B cell (primary cell): ENCODE data around the gene PIAS3. TPM values are rescaled to one million over a fixed set of nuclear protein-coding genes. Genes with fewer than 3 reads are reported as not detected.

ENCODE experiments used
- ATAC-seq: fragments of 200-7000 bp; cut with Tn5 transposase; one replicate; pipeline ENCODE4 v1.10.0; 2021; ENCODE audit warnings: low read depth, mild to moderate bottlenecking, moderate number of reproducible peaks, moderate library complexity
- CTCF ChIA-PET: fragments of 350-600 bp; sonication (Branson Sonifier 250); formaldehyde crosslinking; loops from one replicate; lab custom pipeline; 2021; ENCODE audit warnings: antibody characterized with exemption, inconsistent platforms; lab: Charles Lee
- POLR2A ChIA-PET: fragments of 350-600 bp; sonication (Branson Sonifier 250); formaldehyde crosslinking; loops from one replicate; lab custom pipeline; 2021; ENCODE audit warnings: antibody characterized with exemption; lab: Charles Lee
- DNase-seq: peaks from one replicate; pipeline ENCODE4 v3.0.0; 2013
- H2AFZ ChIP-seq: 2 replicates; pipeline ENCODE4 v1.6.1; 2012; ENCODE audit warnings: mild to moderate bottlenecking, low read depth, low read length; ENCODE audit not compliant: insufficient read depth, poor library complexity, severe bottlenecking
- H3K27ac ChIP-seq, 2 donors: 1 replicate in 1 of 2; 2 replicates in 1 of 2; pipeline ENCODE4 v1.5.1; 2012 to 2013; ENCODE audit warnings: low read length in 2 of 2, mild to moderate bottlenecking in 2 of 2, moderate library complexity in 1 of 2
- H3K27me3 ChIP-seq, 4 experiments: fragments of 200-600 bp in 1 of 4; sonication (generic) in 1 of 4; replicated peaks in 1 of 4; 1 replicate in 2 of 4; 2 replicates in 2 of 4; pipeline versions ENCODE4 v1.6.1 to v1.7.0; 2013 to 2016; ENCODE audit warnings: low read length in 3 of 4, mild to moderate bottlenecking in 2 of 4, mixed read lengths in 1 of 4, moderate library complexity in 1 of 4; ENCODE audit not compliant: insufficient read depth in 4 of 4, control insufficient read depth in 3 of 4; ENCODE audit errors: control extremely low read depth in 1 of 4
- H3K36me3 ChIP-seq, 2 experiments: replicated peaks in 1 of 2; 1 replicate in 1 of 2; 2 replicates in 1 of 2; pipeline versions ENCODE4 v1.6.1 to v1.7.1; 2013; ENCODE audit warnings: low read length in 1 of 2; ENCODE audit not compliant: insufficient read depth in 2 of 2, control insufficient read depth in 1 of 2; ENCODE audit errors: control extremely low read depth in 1 of 2, extremely low read depth in 1 of 2
- H3K4me1 ChIP-seq, 2 donors: fragments of 200-600 bp in 1 of 2; sonication (generic) in 1 of 2; 1 replicate in 1 of 2; 2 replicates in 1 of 2; pipeline versions ENCODE4 v1.5.1 to v1.6.1; 2013 to 2017; ENCODE audit warnings: low read length in 2 of 2; ENCODE audit not compliant: control insufficient read depth in 2 of 2, insufficient read depth in 2 of 2
- H3K4me2 ChIP-seq: replicated peaks from 2 replicates; pipeline ENCODE3; 2012; ENCODE audit warnings: mild to moderate bottlenecking, low read depth, low read length; ENCODE audit not compliant: poor library complexity, severe bottlenecking
- H3K4me3 ChIP-seq, 5 experiments: fragments of 200-600 bp in 1 of 5; sonication (generic) in 1 of 5; 1 replicate in 3 of 5; 2 replicates in 2 of 5; pipeline versions ENCODE4 v1.5.1 to v1.7.0; 2011 to 2016; ENCODE audit warnings: low read length in 4 of 5, mild to moderate bottlenecking in 4 of 5, low read depth in 2 of 5, control low read depth in 1 of 5, moderate library complexity in 1 of 5; ENCODE audit not compliant: insufficient read depth in 1 of 5; ENCODE audit errors: control extremely low read depth in 1 of 5, extremely low read depth in 1 of 5
- H3K79me2 ChIP-seq: fragments of 200-600 bp; sonication (generic); one replicate; pipeline ENCODE4 v1.6.0; 2016; ENCODE audit warnings: low read length; ENCODE audit not compliant: control insufficient read depth, insufficient read depth
- H3K9ac ChIP-seq: fragments of 200-600 bp; sonication (generic); 2 replicates; pipeline ENCODE4 v1.6.1; 2017; ENCODE audit warnings: mild to moderate bottlenecking, low read length, moderate library complexity
- H3K9me3 ChIP-seq, 3 donors: one replicate each; pipeline versions ENCODE4 v1.6.1 to v1.7.1; 2013; ENCODE audit warnings: low read length in 2 of 3; ENCODE audit not compliant: control insufficient read depth in 2 of 3, insufficient read depth in 1 of 3; ENCODE audit errors: control extremely low read depth in 1 of 3
- H4K20me1 ChIP-seq: 2 replicates; pipeline ENCODE4 v1.6.0; 2012; ENCODE audit warnings: mild to moderate bottlenecking, low read length; ENCODE audit not compliant: insufficient read depth, control insufficient read depth, poor library complexity, severe bottlenecking
- H3K27ac Mint-ChIP-seq: one replicate; pipeline ENCODE4 v1.8.0; 2021; ENCODE audit warnings: mixed read lengths
- H3K27me3 Mint-ChIP-seq: one replicate; pipeline ENCODE4 v1.8.0; 2021; ENCODE audit warnings: mixed read lengths
- H3K4me1 Mint-ChIP-seq: one replicate; pipeline ENCODE4 v1.8.0; 2021; ENCODE audit warnings: mixed read lengths
- H3K4me3 Mint-ChIP-seq: one replicate; pipeline ENCODE4 v1.8.0; 2021; ENCODE audit warnings: mixed read lengths
- H3K9me3 Mint-ChIP-seq: one replicate; pipeline ENCODE4 v1.8.0; 2022; ENCODE audit warnings: mixed read lengths; ENCODE audit not compliant: insufficient read depth
- CTCF ChIP-seq: fragments of 200-600 bp; IDR thresholded peaks from one replicate; pipeline ENCODE4 v1.8.0; 2022; ENCODE audit warnings: antibody characterized with exemption, mild to moderate bottlenecking
- EZH2 ChIP-seq: IDR thresholded peaks from 2 replicates; pipeline ENCODE4 v1.6.1; 2012; ENCODE audit warnings: borderline replicate concordance, low read depth, mild to moderate bottlenecking, moderate library complexity, low read length; ENCODE audit not compliant: insufficient read depth, poor library complexity, severe bottlenecking
- WGBS: methylation state at CpG from one replicate; pipeline ENCODE4 v1.1.5; 2013; ENCODE audit warnings: missing lambda C conversion rate; ENCODE audit not compliant: insufficient coverage; 5-methylcytosine and 5-hydroxymethylcytosine counted together
- intact Hi-C: fragments of 100-400 bp; cut with micrococcal nuclease; formaldehyde crosslinking; loops from one replicate; pipeline ENCODE4 v1.10.0; 2022
- polyA plus RNA-seq: library from polyadenylated mRNA; depleted of rRNA; stranded (reverse); fragments of >200 nt; gene quantifications from 2 replicates; pipeline ENCODE4 v1.2.3, GENCODE V29; 2012
- total RNA-seq, 2 donors: library from RNA; stranded (reverse); fragments of 120-200 nt in 1 of 2; gene quantifications; 1 replicate in 1 of 2; 2 replicates in 1 of 2; pipeline versions ENCODE4 v1.2.3 to v1.2.4, GENCODE V29; 2013 to 2022

The PIAS3 gene
- total and polyA plus RNA-seq, 2 donors (not counting 1 experiment from before 2014, with no cell fraction given) = 23.2 to 45.0 TPM

GRCh38 chr1:145886816-145887215, 27.9 kb upstream of the PIAS3 start:
- Histone ChIP-seq H3K4me2 (no peak overlapping the region), H4K20me1 (no peaks in the 10 kb centered on the region), H3K4me3 (no peak overlapping the region), H3K36me3 (no peaks in the 10 kb centered on the region), H3K79me2 (no peaks in the 10 kb centered on the region), H3K9ac (no peak overlapping the region), H3K9me3 (no peaks in the 10 kb centered on the region), H3K27me3 (peaks cover 0 to 24% (median 18%) of the 10 kb centered on the region in 4 experiments), H3K27ac (no peak overlapping the region), H2AFZ (no peak overlapping the region), H3K4me1 (peaks cover 11 to 12% of the 10 kb centered on the region in 2 donors)
- WGBS = 90% methylated on average over 2 of the region's 8 CpGs
- intact Hi-C loops = loop anchor here (5.0 kb wide), 1 partner anchor 40 kb away; the partner anchor contains the start of gene NUDT17
- Mint-ChIP-seq H3K9me3 (no peaks in the 10 kb centered on the region), H3K4me3 (peak overlapping the region; percentile 80), H3K27ac (no peak overlapping the region), H3K27me3 (peaks cover 26% of the 10 kb centered on the region), H3K4me1 (peaks cover 22% of the 10 kb centered on the region)
- POLR2A ChIA-PET = interaction anchor here (4.2 kb wide), 1 partner anchor 28 kb away, joined by 22 read pairs; the partner anchor contains the start of gene PIAS3
- TF ChIP-seq CTCF (no peak), EZH2 (no peak)
- ATAC-seq (no peak), DNase-seq (no peak)
- CTCF ChIA-PET = interaction anchor here (0.6 to 1.2 kb wide), 3 partner anchors 15 to 86 kb away, joined by 3 to 6 read pairs (median 3); partner anchors contain the start of gene NUDT17

GRCh38 chr1:145886390-145886789, 27.5 kb upstream of the PIAS3 start:
- Histone ChIP-seq H4K20me1 (no peaks in the 10 kb centered on the region), H3K4me1 (peaks cover 11 to 12% of the 10 kb centered on the region in 2 donors), H3K27ac (no peak overlapping the region), H3K79me2 (no peaks in the 10 kb centered on the region), H3K9ac (peak overlapping the region; percentile 71), H3K9me3 (no peaks in the 10 kb centered on the region), H3K4me2 (peak overlapping the region; percentile 90), H3K27me3 (peaks cover 0 to 24% (median 18%) of the 10 kb centered on the region in 4 experiments), H3K36me3 (no peaks in the 10 kb centered on the region), H3K4me3 (peak overlapping the region in 4 of 5 experiments; percentile 60 to 84 (median 68)), H2AFZ (peak overlapping the region; percentile 89)
- ATAC-seq (no peak), DNase-seq (no peak)
- ChIA-PET POLR2A (interaction anchor here (4.2 kb wide), 1 partner anchor 27 kb away, joined by 22 read pairs; the partner anchor contains the start of gene PIAS3), CTCF (interaction anchor here (1.0 to 1.2 kb wide), 2 partner anchors 15 to 40 kb away, joined by 3 to 6 read pairs; partner anchors contain the start of gene NUDT17)
- Mint-ChIP-seq H3K9me3 (no peaks in the 10 kb centered on the region), H3K4me1 (peaks cover 22% of the 10 kb centered on the region), H3K27me3 (peaks cover 26% of the 10 kb centered on the region), H3K4me3 (peak overlapping the region; percentile 87), H3K27ac (no peak overlapping the region)
- 44% methylated on average over 6 of the region's 11 CpGs for WGBS
- TF ChIP-seq EZH2 (no peak), CTCF (no peak)
- intact Hi-C loops = loop anchor here (5.0 kb wide), 1 partner anchor 39 kb away; the partner anchor contains the start of gene NUDT17
